ENCODE data around the gene C13orf42.
"Not testable (repeated sequence)": the region's sequence is repeated elsewhere in the genome, so short reads cannot be mapped to it uniquely, and the experiment has no call there.

The C13orf42 gene

GRCh38 chr13:51120873-51121272 is 9.8 kb upstream of the C13orf42 start:
- H3K27ac ChIP-seq (ENCODE audit: low read length, poor library complexity, severe bottlenecking); H3K9ac ChIP-seq (ENCODE audit: low read length); H2AK5ac ChIP-seq (ENCODE audit: low read length, severe bottlenecking); H4K91ac ChIP-seq (ENCODE audit: low read length); H3K79me1 ChIP-seq (replicated peaks; ENCODE audit: low read length, poor library complexity, severe bottlenecking); H3K18ac ChIP-seq (ENCODE audit: low read depth in 1 of 2, low read length in 2 of 2); H2AFZ ChIP-seq (ENCODE audit: low read depth, low read length); H3K36me3 ChIP-seq (ENCODE audit: control insufficient read depth in 1 of 2, insufficient read depth in 2 of 2, low read depth in 1 of 2, low read length in 2 of 2); H3K4me2 ChIP-seq (ENCODE audit: low read length, poor library complexity, severe bottlenecking); H4K8ac ChIP-seq (ENCODE audit: low read length); H3K14ac ChIP-seq (ENCODE audit: low read length in 2 of 2); H2BK15ac ChIP-seq (ENCODE audit: low read depth, poor library complexity, severe bottlenecking); H3K4ac ChIP-seq (ENCODE audit: low read depth in 1 of 2, low read length in 2 of 2); H2BK120ac ChIP-seq (ENCODE audit: low read depth, low read length); H2BK12ac ChIP-seq (ENCODE audit: low read length in 2 of 2); H3K23ac ChIP-seq (ENCODE audit: low read length in 2 of 2); H3K4me1 ChIP-seq (ENCODE audit: control insufficient read depth, insufficient read depth, low read depth, low read length); H3K4me3 ChIP-seq (ENCODE audit: insufficient read depth in 1 of 2, low read depth in 1 of 2, low read length in 2 of 2); DNase-seq; H2BK5ac ChIP-seq (ENCODE audit: low read depth, low read length, poor library complexity, severe bottlenecking): not testable (repeated sequence)
- Histone ChIP-seq H3K27me3 (ENCODE audit: control insufficient read depth in 1 of 2, insufficient read depth in 1 of 2, low read length in 2 of 2) (peaks cover 22 to 64% of the 10 kb centered on the region in 2 experiments), H3K9me3 (ENCODE audit: control insufficient read depth, low read length) (peaks cover 19% of the 10 kb centered on the region)
- 96% methylated on average over 6 of the region's 11 CpGs for WGBS

GRCh38 chr13:51118809-51119431 is 7.8 kb upstream of the C13orf42 start:
- H4K8ac ChIP-seq (ENCODE audit: low read length) = no peak overlapping the region
- H3K79me1 ChIP-seq (replicated peaks; ENCODE audit: low read length, poor library complexity, severe bottlenecking) = no peaks in the 10 kb centered on the region
- DNase-seq = no peak
- no peak overlapping the region for H3K27ac ChIP-seq (ENCODE audit: low read length, poor library complexity, severe bottlenecking)
- peaks cover 21 to 66% of the 10 kb centered on the region in 2 experiments for H3K27me3 ChIP-seq (ENCODE audit: control insufficient read depth in 1 of 2, insufficient read depth in 1 of 2, low read length in 2 of 2)
- no peaks in the 10 kb centered on the region for H3K36me3 ChIP-seq (ENCODE audit: control insufficient read depth in 1 of 2, insufficient read depth in 2 of 2, low read depth in 1 of 2, low read length in 2 of 2)
- H2BK15ac ChIP-seq (ENCODE audit: low read depth, poor library complexity, severe bottlenecking) = no peak overlapping the region
- H3K4me1 ChIP-seq (ENCODE audit: control insufficient read depth, insufficient read depth, low read depth, low read length) = no peaks in the 10 kb centered on the region
- no peak overlapping the region for H3K4me3 ChIP-seq (ENCODE audit: insufficient read depth in 1 of 2, low read depth in 1 of 2, low read length in 2 of 2)
- no peak overlapping the region for H3K4me2 ChIP-seq (ENCODE audit: low read length, poor library complexity, severe bottlenecking)
- peak overlapping the region in 1 of 2 experiments; percentile 9 for H3K14ac ChIP-seq (ENCODE audit: low read length in 2 of 2)
- no peak overlapping the region for H2AK5ac ChIP-seq (ENCODE audit: low read length, severe bottlenecking)
- WGBS = 82% methylated on average over 4 of the region's 4 CpGs
- H3K9me3 ChIP-seq (ENCODE audit: control insufficient read depth, low read length) = peaks cover 19% of the 10 kb centered on the region
- H3K18ac ChIP-seq (ENCODE audit: low read depth in 1 of 2, low read length in 2 of 2) = no peak overlapping the region
- H2BK12ac ChIP-seq (ENCODE audit: low read length in 2 of 2) = no peak overlapping the region
- no peak overlapping the region for H3K4ac ChIP-seq (ENCODE audit: low read depth in 1 of 2, low read length in 2 of 2)
- no peak overlapping the region for H3K23ac ChIP-seq (ENCODE audit: low read length in 2 of 2)
- H4K91ac ChIP-seq (ENCODE audit: low read length) = peak overlapping the region; percentile 43
- H2BK5ac ChIP-seq (ENCODE audit: low read depth, low read length, poor library complexity, severe bottlenecking) = no peak overlapping the region
- H2BK120ac ChIP-seq (ENCODE audit: low read depth, low read length) = no peak overlapping the region
- no peak overlapping the region for H3K9ac ChIP-seq (ENCODE audit: low read length)
- no peak overlapping the region for H2AFZ ChIP-seq (ENCODE audit: low read depth, low read length)

DNA sequence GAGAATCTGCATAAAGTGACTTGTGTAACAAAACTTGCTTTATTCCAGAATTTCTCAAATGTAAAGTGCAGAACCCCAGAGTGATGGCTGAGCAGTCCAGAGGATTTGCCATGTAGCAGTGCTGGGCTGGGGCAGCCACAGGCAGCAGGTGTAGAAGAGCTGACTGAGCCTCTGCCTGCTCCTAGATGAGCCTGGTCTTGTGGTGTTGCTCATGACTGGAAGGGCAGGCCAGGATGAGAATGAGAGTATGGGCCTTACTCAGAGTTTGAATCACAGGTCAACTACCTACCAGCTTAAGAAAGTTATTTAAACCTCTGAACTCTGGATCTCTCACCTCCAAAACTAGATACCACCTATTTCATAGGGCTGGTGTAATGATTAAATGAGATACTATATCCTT is 2.9 kb upstream of the C13orf42 start:
- Histone ChIP-seq H4K91ac (ENCODE audit: low read length) (no peak overlapping the region), H3K4me3 (ENCODE audit: insufficient read depth in 1 of 2, low read depth in 1 of 2, low read length in 2 of 2) (no peak overlapping the region), H3K79me1 (replicated peaks; ENCODE audit: low read length, poor library complexity, severe bottlenecking) (no peaks in the 10 kb centered on the region), H3K36me3 (ENCODE audit: control insufficient read depth in 1 of 2, insufficient read depth in 2 of 2, low read depth in 1 of 2, low read length in 2 of 2) (no peaks in the 10 kb centered on the region), H3K9me3 (ENCODE audit: control insufficient read depth, low read length) (peaks cover 19% of the 10 kb centered on the region), H2BK12ac (ENCODE audit: low read length in 2 of 2) (no peak overlapping the region), H4K8ac (ENCODE audit: low read length) (no peak overlapping the region), H3K18ac (ENCODE audit: low read depth in 1 of 2, low read length in 2 of 2) (no peak overlapping the region), H3K14ac (ENCODE audit: low read length in 2 of 2) (no peak overlapping the region), H2BK120ac (ENCODE audit: low read depth, low read length) (no peak overlapping the region), H3K23ac (ENCODE audit: low read length in 2 of 2) (no peak overlapping the region), H3K27ac (ENCODE audit: low read length, poor library complexity, severe bottlenecking) (no peak overlapping the region), H2AK5ac (ENCODE audit: low read length, severe bottlenecking) (no peak overlapping the region), H3K4me2 (ENCODE audit: low read length, poor library complexity, severe bottlenecking) (no peak overlapping the region), H2BK5ac (ENCODE audit: low read depth, low read length, poor library complexity, severe bottlenecking) (no peak overlapping the region), H3K4me1 (ENCODE audit: control insufficient read depth, insufficient read depth, low read depth, low read length) (no peaks in the 10 kb centered on the region), H3K27me3 (ENCODE audit: control insufficient read depth in 1 of 2, insufficient read depth in 1 of 2, low read length in 2 of 2) (peaks cover 32 to 75% of the 10 kb centered on the region in 2 experiments), H3K9ac (ENCODE audit: low read length) (no peak overlapping the region), H3K4ac (ENCODE audit: low read depth in 1 of 2, low read length in 2 of 2) (no peak overlapping the region), H2AFZ (ENCODE audit: low read depth, low read length) (no peak overlapping the region), H2BK15ac (ENCODE audit: low read depth, poor library complexity, severe bottlenecking) (no peak overlapping the region)
- no peak for DNase-seq

GRCh38 chr13:51113186-51113881 is 2.3 kb upstream of the C13orf42 start:
- Histone ChIP-seq H2BK120ac (ENCODE audit: low read depth, low read length) (no peak overlapping the region), H3K4me1 (ENCODE audit: control insufficient read depth, insufficient read depth, low read depth, low read length) (no peaks in the 10 kb centered on the region)

More at GRCh38 chr13:51113186-51113881, 2.3 kb upstream of the C13orf42 start:
- H3K27ac ChIP-seq (ENCODE audit: low read length, poor library complexity, severe bottlenecking) = no peak overlapping the region
- H3K9me3 ChIP-seq (ENCODE audit: control insufficient read depth, low read length) = peaks cover 14% of the 10 kb centered on the region
- no peaks in the 10 kb centered on the region for H3K79me1 ChIP-seq (replicated peaks; ENCODE audit: low read length, poor library complexity, severe bottlenecking)
- no peak for DNase-seq
- H3K36me3 ChIP-seq (ENCODE audit: control insufficient read depth in 1 of 2, insufficient read depth in 2 of 2, low read depth in 1 of 2, low read length in 2 of 2) = no peaks in the 10 kb centered on the region
- H3K4ac ChIP-seq (ENCODE audit: low read depth in 1 of 2, low read length in 2 of 2) = no peak overlapping the region
- no peak overlapping the region for H3K23ac ChIP-seq (ENCODE audit: low read length in 2 of 2)
- H2BK5ac ChIP-seq (ENCODE audit: low read depth, low read length, poor library complexity, severe bottlenecking) = no peak overlapping the region
- no peak overlapping the region for H4K8ac ChIP-seq (ENCODE audit: low read length)
- no peak overlapping the region for H3K4me2 ChIP-seq (ENCODE audit: low read length, poor library complexity, severe bottlenecking)
- H4K91ac ChIP-seq (ENCODE audit: low read length) = no peak overlapping the region
- H3K14ac ChIP-seq (ENCODE audit: low read length in 2 of 2) = no peak overlapping the region
- H3K9ac ChIP-seq (ENCODE audit: low read length) = no peak overlapping the region
- H3K18ac ChIP-seq (ENCODE audit: low read depth in 1 of 2, low read length in 2 of 2) = no peak overlapping the region
- peaks cover 38 to 73% of the 10 kb centered on the region in 2 experiments for H3K27me3 ChIP-seq (ENCODE audit: control insufficient read depth in 1 of 2, insufficient read depth in 1 of 2, low read length in 2 of 2)
- H2AK5ac ChIP-seq (ENCODE audit: low read length, severe bottlenecking) = no peak overlapping the region
- H2BK12ac ChIP-seq (ENCODE audit: low read length in 2 of 2) = no peak overlapping the region
- 82% methylated on average over 10 of the region's 12 CpGs for WGBS
- no peak overlapping the region for H2AFZ ChIP-seq (ENCODE audit: low read depth, low read length)
- no peak overlapping the region for H3K4me3 ChIP-seq (ENCODE audit: insufficient read depth in 1 of 2, low read depth in 1 of 2, low read length in 2 of 2)
- no peak overlapping the region for H2BK15ac ChIP-seq (ENCODE audit: low read depth, poor library complexity, severe bottlenecking)
